HG02763 (cell line): ENCODE measurements around the gene DLGAP1.

ENCODE experiments used
- ATAC-seq: cut with Tn5 transposase; IDR thresholded peaks from one replicate; pipeline ENCODE4 v1.9.1; 2021; ENCODE audit warnings: mild to moderate bottlenecking, moderate library complexity; ENCODE audit not compliant: unreplicated experiment

DLGAP1 gene

GRCh38 chr18:4181882-4182568 lies 273.1 kb downstream of the DLGAP1 start:
- ATAC-seq: no peak

- ATAC-seq: no peak
Measured at GRCh38 chr18:4181086-4181485, 274.0 kb downstream of the DLGAP1 start.

GRCh38 chr18:4172196-4173100 lies 282.7 kb downstream of the DLGAP1 start:
- no peak for ATAC-seq

GRCh38 chr18:4157352-4157751 lies 297.8 kb downstream of the DLGAP1 start:
- no peak for ATAC-seq

GRCh38 chr18:4146797-4147196 lies 308.3 kb downstream of the DLGAP1 start:
- no peak for ATAC-seq

- no peak for ATAC-seq
Measured at GRCh38 chr18:4144201-4144600, 310.9 kb downstream of the DLGAP1 start.

GRCh38 chr18:4143585-4143984 lies 311.5 kb downstream of the DLGAP1 start:
- ATAC-seq: no peak

GRCh38 chr18:4142876-4143275 lies 312.2 kb downstream of the DLGAP1 start:
- ATAC-seq: no peak

GRCh38 chr18:4134700-4135099 lies 320.4 kb downstream of the DLGAP1 start:
- ATAC-seq: no peak

GRCh38 chr18:4130734-4131719 lies 324.1 kb downstream of the DLGAP1 start:
- ATAC-seq: no peak

GRCh38 chr18:4126939-4127338 lies 328.2 kb downstream of the DLGAP1 start:
- no peak for ATAC-seq

- no peak for ATAC-seq
Measured at GRCh38 chr18:4125627-4126230, 329.4 kb downstream of the DLGAP1 start.

- ATAC-seq: no peak
Measured at GRCh38 chr18:4125224-4125623, 329.9 kb downstream of the DLGAP1 start.

- no peak for ATAC-seq
Measured at GRCh38 chr18:4119813-4120212, 335.3 kb downstream of the DLGAP1 start.

GRCh38 chr18:4119127-4119648 lies 335.9 kb downstream of the DLGAP1 start:
- ATAC-seq: no peak

GRCh38 chr18:4108016-4108415 lies 347.1 kb downstream of the DLGAP1 start:
- no peak for ATAC-seq

GRCh38 chr18:4107049-4107467 lies 348.0 kb downstream of the DLGAP1 start:
- ATAC-seq: no peak

- peak; percentile 53 for ATAC-seq
Measured at GRCh38 chr18:4106407-4107033, 348.6 kb downstream of the DLGAP1 start.

GRCh38 chr18:4102901-4103300 lies 352.2 kb downstream of the DLGAP1 start:
- ATAC-seq: no peak

GRCh38 chr18:4101009-4101408 lies 354.1 kb downstream of the DLGAP1 start:
- no peak for ATAC-seq
